ENCODE results near the gene PCCA.
"Not testable (repeated sequence)": the region's sequence is repeated elsewhere in the genome, so short reads cannot be mapped to it uniquely, and the experiment has no call there.

Gene PCCA

DNA sequence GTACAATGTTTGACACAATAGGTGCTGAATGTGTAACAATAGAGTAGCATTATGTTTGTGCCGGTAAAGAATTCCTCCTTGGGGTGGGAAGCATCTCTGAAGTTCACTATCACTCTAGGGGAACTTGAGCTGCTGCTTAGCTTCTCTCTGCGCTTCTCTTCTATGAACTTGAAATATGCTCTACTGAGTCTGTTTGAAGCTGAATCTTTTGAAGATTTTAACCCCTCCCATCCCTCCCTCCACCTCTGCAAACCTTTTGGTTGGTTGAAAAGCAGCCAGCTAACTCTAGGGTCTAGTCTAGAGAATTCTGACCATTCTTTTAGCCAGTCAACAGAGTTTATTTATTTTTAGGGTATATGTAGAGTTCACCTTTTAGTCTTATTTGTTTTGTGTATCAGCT, 2.5 kb downstream of the PCCA start:
- no peak overlapping the region for H3K27ac Mint-ChIP-seq
- peaks cover 21% of the 10 kb centered on the region for H3K9me3 Mint-ChIP-seq
- no peak for DNase-seq
- TF ChIP-seq, protein P1, sequence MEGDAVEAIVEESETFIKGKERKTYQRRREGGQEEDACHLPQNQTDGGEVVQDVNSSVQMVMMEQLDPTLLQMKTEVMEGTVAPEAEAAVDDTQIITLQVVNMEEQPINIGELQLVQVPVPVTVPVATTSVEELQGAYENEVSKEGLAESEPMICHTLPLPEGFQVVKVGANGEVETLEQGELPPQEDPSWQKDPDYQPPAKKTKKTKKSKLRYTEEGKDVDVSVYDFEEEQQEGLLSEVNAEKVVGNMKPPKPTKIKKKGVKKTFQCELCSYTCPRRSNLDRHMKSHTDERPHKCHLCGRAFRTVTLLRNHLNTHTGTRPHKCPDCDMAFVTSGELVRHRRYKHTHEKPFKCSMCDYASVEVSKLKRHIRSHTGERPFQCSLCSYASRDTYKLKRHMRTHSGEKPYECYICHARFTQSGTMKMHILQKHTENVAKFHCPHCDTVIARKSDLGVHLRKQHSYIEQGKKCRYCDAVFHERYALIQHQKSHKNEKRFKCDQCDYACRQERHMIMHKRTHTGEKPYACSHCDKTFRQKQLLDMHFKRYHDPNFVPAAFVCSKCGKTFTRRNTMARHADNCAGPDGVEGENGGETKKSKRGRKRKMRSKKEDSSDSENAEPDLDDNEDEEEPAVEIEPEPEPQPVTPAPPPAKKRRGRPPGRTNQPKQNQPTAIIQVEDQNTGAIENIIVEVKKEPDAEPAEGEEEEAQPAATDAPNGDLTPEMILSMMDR (IDR thresholded peaks at IDR 0.05), result no peak
- H3K36me3 Mint-ChIP-seq (ENCODE audit: low read depth), result peaks cover 41% of the 10 kb centered on the region
- H3K4me1 Mint-ChIP-seq, result peaks cover 40% of the 10 kb centered on the region
- H3K4me3 Mint-ChIP-seq, result peak overlapping the region; percentile 0
- no peaks in the 10 kb centered on the region for H3K27me3 Mint-ChIP-seq (ENCODE audit: low read depth, poor library complexity)

DNA sequence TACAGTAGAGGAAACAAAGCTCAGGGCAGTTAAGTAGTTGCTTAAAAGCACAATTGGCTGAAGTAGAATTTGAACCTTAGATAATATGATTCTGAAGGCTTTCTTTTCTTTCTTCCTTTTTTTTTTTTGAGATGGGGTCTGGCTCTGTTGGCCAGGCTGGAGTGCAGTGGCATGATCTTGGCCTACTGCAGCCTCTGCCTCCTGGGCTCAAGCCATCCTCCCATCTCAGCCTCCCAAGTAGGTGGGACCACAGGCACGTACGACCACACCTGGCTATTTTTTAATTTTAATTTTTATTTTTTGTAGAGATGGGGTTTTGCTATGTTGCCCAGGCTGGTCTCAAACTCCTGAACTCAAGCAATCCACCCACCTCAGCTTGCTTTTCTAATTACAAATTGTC, 3.4 kb downstream of the PCCA start:
- DNase-seq, H3K27ac Mint-ChIP-seq: not testable (repeated sequence)

DNA sequence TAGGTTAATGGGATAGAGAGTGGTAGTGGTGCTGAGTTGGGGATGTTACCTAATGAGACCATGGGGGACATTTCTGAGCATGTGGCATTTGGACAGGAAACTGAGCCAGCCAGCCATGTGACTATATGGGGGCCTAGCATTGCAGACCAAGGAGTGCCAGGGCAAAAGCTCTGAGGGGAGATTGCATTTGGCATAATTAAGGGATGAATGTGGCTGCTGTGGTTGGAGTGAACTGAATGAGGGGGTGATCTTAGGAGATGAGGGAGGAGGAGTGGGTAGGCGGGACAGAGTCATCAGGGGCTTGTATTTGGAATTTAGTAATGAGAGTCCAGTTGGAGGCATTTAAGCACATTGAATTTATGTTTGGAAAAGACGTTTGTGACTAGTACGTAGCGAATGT, 6.6 kb downstream of the PCCA start:
- no peak for DNase-seq
- H3K4me3 Mint-ChIP-seq, result no peak overlapping the region
- H3K36me3 Mint-ChIP-seq (ENCODE audit: low read depth), result peaks cover 53% of the 10 kb centered on the region
- H3K27me3 Mint-ChIP-seq (ENCODE audit: low read depth, poor library complexity), result no peaks in the 10 kb centered on the region
- no peak overlapping the region for H3K27ac Mint-ChIP-seq
- H3K4me1 Mint-ChIP-seq, result peaks cover 16% of the 10 kb centered on the region
- TF ChIP-seq, protein P1 (IDR thresholded peaks at IDR 0.05), result no peak
- H3K9me3 Mint-ChIP-seq, result peaks cover 26% of the 10 kb centered on the region

More for the DNA sequence above, 3.4 kb downstream of the PCCA start:
- H3K4me3 Mint-ChIP-seq; H3K27me3 Mint-ChIP-seq (ENCODE audit: low read depth, poor library complexity): not testable (repeated sequence)
- peaks cover 31% of the 10 kb centered on the region for H3K4me1 Mint-ChIP-seq
- H3K9me3 Mint-ChIP-seq, result peaks cover 26% of the 10 kb centered on the region
- peaks cover 44% of the 10 kb centered on the region for H3K36me3 Mint-ChIP-seq (ENCODE audit: low read depth)

GRCh38 chr13:100096526-100096925, 7.6 kb downstream of the PCCA start:
- Mint-ChIP-seq H3K9me3 (peaks cover 26% of the 10 kb centered on the region), H3K4me3 (no peak overlapping the region), H3K27ac (no peak overlapping the region), H3K36me3 (ENCODE audit: low read depth) (peaks cover 46% of the 10 kb centered on the region), H3K27me3 (ENCODE audit: low read depth, poor library complexity) (no peaks in the 10 kb centered on the region), H3K4me1 (peaks cover 7% of the 10 kb centered on the region)
- TF ChIP-seq, protein P1 (IDR thresholded peaks at IDR 0.05), result no peak
- no peak for DNase-seq

DNA sequence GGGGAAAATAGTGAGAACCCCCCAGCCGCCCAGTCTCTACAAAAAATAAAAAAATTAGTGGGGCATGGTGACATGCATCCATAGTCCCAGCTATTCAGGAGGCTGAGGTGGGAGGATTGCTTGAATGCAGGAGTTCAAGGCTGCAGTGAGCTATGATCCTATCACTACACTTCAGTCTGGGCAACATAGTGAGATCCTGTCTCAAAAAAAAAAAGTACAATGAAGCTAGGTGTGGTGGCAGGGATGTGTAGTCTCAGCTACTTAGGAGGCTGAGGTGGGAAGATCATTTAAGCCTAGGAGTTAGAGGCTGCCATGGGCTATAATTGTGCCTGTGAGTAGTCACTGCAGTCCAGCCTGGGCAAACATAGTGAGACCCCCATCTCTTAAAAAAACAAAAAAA, 8.9 kb downstream of the PCCA start:
- peaks cover 56% of the 10 kb centered on the region for H3K36me3 Mint-ChIP-seq (ENCODE audit: low read depth)
- no peak overlapping the region for H3K27ac Mint-ChIP-seq
- no peak for DNase-seq
- H3K4me1 Mint-ChIP-seq, result peaks cover 12% of the 10 kb centered on the region
- TF ChIP-seq, protein P1 (IDR thresholded peaks at IDR 0.05), result no peak
- no peaks in the 10 kb centered on the region for H3K27me3 Mint-ChIP-seq (ENCODE audit: low read depth, poor library complexity)
- H3K4me3 Mint-ChIP-seq, result no peak overlapping the region
- H3K9me3 Mint-ChIP-seq, result peaks cover 24% of the 10 kb centered on the region

DNA sequence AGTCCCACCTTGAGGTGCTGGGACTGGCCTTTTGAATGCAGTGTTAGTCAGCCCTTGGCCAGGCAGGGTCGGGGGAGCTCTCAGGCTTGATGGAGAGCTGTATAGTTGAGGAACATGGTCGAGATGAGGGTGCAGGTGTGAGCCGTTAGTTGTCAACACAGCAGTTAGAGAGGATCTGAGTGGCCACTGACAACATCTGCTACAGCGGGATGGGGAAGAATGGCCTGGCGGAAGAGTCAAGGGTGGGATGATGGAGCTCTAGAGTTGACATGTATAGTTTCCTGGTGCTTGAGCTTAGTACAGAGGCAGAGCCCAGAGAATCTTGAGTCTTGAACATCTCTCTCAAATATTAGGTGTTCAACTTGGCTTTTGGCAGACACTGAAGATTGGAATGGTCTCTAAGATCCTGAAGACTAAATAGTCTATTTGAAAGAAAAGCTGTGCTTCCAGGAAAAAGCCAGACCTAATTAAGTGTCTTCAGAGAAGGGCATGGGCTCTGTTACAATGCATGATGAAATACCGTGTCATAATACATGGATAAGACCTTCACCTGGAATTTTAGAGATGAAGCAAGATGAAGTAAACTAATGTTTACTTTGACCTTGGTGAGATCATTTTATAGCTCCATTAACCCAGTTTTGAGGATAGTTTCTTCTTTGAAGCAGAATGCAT, 9.7 kb downstream of the PCCA start:
- no peak for DNase-seq
- H3K4me3 Mint-ChIP-seq, result no peak overlapping the region
- H3K27ac Mint-ChIP-seq, result peak overlapping the region; percentile 21
- H3K9me3 Mint-ChIP-seq, result peaks cover 18% of the 10 kb centered on the region
- TF ChIP-seq, protein P1 (IDR thresholded peaks at IDR 0.05), result no peak
- H3K36me3 Mint-ChIP-seq (ENCODE audit: low read depth), result peaks cover 51% of the 10 kb centered on the region
- H3K4me1 Mint-ChIP-seq, result peaks cover 12% of the 10 kb centered on the region
- H3K27me3 Mint-ChIP-seq (ENCODE audit: low read depth, poor library complexity), result no peaks in the 10 kb centered on the region

GRCh38 chr13:100099117-100099445, 10.2 kb downstream of the PCCA start:
- H3K27ac Mint-ChIP-seq; H3K27me3 Mint-ChIP-seq (ENCODE audit: low read depth, poor library complexity); H3K4me3 Mint-ChIP-seq; DNase-seq: not testable (repeated sequence)
- Mint-ChIP-seq H3K4me1 (peaks cover 12% of the 10 kb centered on the region), H3K36me3 (ENCODE audit: low read depth) (peaks cover 56% of the 10 kb centered on the region), H3K9me3 (peaks cover 22% of the 10 kb centered on the region)
